GM12872 (cell line): ENCODE results near the gene ATP4B.

ENCODE experiments used
- CTCF ChIP-seq: IDR thresholded peaks from 3 replicates; pipeline ENCODE4 v1.5.1; 2011; ENCODE audit warnings: low read depth, mild to moderate bottlenecking, low read length, moderate library complexity; ENCODE audit not compliant: insufficient read depth

The ATP4B gene

GRCh38 chr13:113650275-113650674, 7.7 kb downstream of the ATP4B start:
- TF ChIP-seq CTCF: no peak

- TF ChIP-seq CTCF: no peak
Measured at GRCh38 chr13:113649212-113649611, 8.8 kb downstream of the ATP4B start.

- TF ChIP-seq CTCF: no peak
Measured at GRCh38 chr13:113648216-113648610, 9.8 kb downstream of the ATP4B start.

- no peak for TF ChIP-seq CTCF
Measured at GRCh38 chr13:113647351-113648215, 10.4 kb downstream of the ATP4B start.

- no peak for TF ChIP-seq CTCF
Measured at GRCh38 chr13:113646921-113647340, 11.1 kb downstream of the ATP4B start.

- TF ChIP-seq CTCF: no peak
Measured at GRCh38 chr13:113646376-113646775, 11.6 kb downstream of the ATP4B start.

- no peak for TF ChIP-seq CTCF
Measured at GRCh38 chr13:113645329-113645728, 12.7 kb downstream of the ATP4B start.
